ENCODE measurements around the gene ORMDL3. TPM values are rescaled to one million over a fixed set of nuclear protein-coding genes. Genes with fewer than 3 reads are reported as not detected.
A peak's percentile ranks its signal among the peaks of the same experiment; 100 is the strongest.
"Not testable (repeated sequence)": the region's sequence is repeated elsewhere in the genome, so short reads cannot be mapped to it uniquely, and the experiment has no call there.

ORMDL3 gene
- polyA plus RNA-seq, 4 donors = 84.0 to 115 (median 96.1) TPM

- DNase-seq (ENCODE audit: low read depth in 4 of 4, low spot score in 2 of 4) = no peak
These were observed 24.7 kb upstream of the ORMDL3 start for GRCh38 chr17:39951924-39952679.

DNA sequence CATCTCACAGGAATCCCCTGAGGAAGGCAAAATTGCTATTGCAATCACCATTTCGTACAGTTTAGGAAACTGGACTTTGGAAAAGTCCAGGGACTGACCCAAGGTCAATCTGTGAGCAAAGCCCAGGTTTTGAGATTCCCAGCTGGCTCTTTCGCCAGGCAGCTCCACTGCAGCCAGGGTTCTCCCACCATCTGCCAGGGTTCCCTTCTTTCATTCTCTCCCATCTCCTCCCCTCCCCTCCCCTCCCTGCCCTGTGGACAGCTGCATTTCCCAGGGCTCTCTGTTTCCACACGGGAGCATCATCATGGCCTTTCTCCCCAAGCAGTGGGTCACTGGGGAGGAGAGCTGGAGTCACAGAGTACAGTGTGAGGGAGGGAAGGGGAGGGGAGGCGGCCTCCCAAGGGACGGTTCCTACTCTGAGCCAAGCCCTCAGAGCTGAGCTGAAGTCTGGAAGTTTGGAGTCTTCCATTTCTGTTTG, 23.5 kb upstream of the ORMDL3 start:
- no peak for DNase-seq (ENCODE audit: low read depth in 4 of 4, low spot score in 2 of 4)

GRCh38 chr17:39949028-39949427, 21.6 kb upstream of the ORMDL3 start:
- DNase-seq (ENCODE audit: low read depth in 4 of 4, low spot score in 2 of 4) = no peak

DNA sequence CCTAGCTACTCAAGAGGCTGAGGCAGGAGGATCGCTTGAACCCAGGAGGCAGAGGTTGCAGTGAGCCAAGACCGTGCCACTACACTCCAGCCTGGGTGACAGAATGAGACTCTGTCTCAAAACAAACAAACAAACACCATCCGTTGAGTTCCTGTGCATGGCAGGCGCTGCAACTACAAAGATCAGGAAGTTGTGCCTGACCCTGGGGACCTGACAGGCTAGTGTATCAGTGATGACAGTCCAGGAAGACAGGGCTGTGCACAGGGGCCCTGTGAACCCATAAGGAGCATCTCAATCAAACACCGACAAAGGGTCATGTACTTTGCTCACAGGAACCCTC, 21.1 kb upstream of the ORMDL3 start:
- not testable (repeated sequence) for DNase-seq (ENCODE audit: low read depth in 4 of 4, low spot score in 2 of 4)

GRCh38 chr17:39946551-39947330, 19.3 kb upstream of the ORMDL3 start:
- DNase-seq (ENCODE audit: low read depth in 4 of 4, low spot score in 2 of 4) = no peak

DNA sequence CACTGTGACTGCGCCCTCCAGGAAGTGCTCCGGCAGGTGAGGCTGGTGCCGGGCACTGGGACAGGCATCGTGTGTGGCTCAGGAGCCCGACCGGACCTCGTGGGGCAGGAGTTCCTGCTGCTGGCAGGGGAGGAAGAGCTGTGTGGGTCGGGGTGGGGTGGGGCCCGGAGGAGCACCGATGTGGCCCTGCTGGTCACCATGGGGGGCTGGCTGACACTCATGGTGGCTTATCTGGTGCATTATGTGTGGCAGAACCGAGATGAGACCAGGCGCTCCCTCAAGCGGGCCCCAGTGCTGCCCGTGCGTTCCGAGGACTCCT, 17.0 kb upstream of the ORMDL3 start:
- DNase-seq (ENCODE audit: low read depth in 4 of 4, low spot score in 2 of 4) = no peak

GRCh38 chr17:39943702-39944392, 16.4 kb upstream of the ORMDL3 start:
- no peak for DNase-seq (ENCODE audit: low read depth in 4 of 4, low spot score in 2 of 4)

DNA sequence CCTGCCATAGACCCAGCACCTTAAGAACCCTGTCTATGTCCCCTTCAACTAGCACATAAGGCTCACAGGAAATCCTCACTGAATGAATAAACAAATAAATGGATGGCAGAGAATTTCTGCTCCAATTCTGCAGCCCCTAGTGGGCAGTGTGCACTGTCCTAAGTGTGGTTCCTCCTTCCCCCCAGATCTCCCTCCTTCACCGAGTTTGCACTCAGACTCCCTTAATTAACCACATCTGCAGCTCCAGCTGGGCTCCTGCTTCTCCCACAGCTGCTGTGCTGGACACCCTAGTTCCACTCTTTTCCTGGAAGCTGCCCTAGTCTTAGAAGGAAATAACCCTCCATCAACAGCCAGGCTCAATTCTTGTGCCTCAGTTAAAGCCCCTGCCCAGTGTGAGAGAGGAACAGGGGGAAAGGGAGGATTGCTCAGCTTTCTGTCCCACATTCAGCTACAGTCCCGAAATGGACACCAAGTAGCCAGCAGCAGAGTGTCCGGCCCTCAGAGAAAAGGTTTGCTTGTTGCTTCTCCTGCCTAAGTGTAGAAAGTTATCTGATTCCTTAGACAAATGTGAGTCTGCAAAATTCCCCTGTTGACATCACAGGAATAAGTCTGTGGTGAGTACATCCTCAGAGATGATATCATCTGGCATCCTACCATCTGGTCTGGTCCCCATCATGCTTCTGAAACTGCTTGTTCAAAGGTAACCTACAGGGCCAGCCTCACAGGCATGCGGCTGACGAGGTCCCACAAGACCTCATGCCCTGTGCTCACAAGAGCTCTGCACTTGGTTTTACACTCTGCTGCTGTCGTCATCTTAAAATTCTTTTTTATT, 12.4 kb upstream of the ORMDL3 start:
- DNase-seq (ENCODE audit: low read depth in 4 of 4, low spot score in 2 of 4) = peak in 1 of 4 donors; percentile 66

DNA sequence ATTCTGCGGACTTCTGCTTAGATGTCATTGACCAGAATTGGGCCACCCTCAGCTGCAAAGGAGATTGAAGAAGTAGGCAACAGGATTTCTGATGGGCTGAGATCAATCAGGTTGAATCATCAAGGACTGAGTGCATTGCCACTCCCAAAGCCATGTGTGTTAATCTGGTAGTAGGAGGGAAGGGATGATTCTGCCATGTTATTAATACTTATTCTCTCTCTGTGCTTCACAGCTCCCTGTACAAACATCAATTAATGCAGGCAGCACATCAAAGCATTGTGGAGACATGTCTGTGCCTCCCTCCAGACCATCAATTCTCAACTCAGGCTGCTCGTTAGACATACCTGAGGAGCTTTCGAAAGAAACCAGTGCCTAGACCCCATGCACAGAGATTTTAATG, 11.7 kb upstream of the ORMDL3 start:
- no peak for DNase-seq (ENCODE audit: low read depth in 4 of 4, low spot score in 2 of 4)

DNA sequence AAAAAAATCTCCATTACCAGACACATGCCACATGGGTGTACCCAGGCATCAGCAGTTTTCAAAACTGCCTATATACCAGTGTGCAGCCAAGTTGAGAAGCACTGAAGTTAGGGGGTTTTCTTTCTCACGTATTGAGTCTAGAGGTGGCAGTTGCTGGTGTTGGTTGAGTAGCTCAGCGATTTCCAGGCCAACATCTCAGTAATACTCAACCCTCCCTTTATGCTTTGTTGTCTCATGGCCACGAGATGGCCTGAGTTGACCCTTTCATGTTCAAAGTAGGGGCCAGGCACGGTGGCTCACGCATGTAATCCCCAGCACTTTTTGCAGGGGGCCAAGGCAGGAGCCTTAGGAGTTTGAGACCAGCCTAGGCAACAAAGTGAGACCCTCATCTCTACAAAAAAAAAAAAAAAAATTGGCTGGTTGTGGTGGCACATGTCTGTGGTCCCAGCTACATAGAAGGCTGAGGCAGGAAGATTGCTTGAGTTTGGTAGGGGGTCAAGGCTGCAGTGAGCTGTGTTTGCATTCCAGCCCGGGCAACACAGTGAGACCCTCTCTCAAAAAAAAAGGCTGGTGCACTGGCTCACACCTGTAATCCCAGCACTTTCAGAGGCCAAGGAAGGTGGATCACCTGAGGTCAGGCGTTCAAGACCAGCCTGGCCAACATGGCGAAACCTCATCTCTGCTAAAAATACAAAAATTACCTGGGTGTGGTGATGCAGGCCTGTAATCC, 10.9 kb upstream of the ORMDL3 start:
- DNase-seq (ENCODE audit: low read depth in 4 of 4, low spot score in 2 of 4) = no peak

DNA sequence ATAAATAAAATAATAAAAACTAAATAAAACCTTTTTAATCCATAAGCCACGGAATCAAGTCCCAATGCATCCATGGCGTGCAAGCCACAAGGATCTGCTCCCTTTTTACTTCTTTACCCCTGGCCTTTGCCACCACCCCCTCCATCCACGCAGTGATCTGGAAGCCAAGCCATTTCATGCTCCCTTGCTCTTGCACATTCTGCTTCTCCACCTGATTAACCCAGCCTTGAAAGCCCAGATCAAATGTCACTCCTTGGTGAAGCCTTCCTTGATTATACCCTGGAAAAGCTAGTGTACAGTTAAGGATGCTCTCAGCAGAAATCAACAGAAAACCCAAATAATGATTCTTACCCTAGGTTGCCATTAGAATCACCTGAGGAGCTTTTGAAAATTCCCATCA, 10.0 kb upstream of the ORMDL3 start:
- no peak for DNase-seq (ENCODE audit: low read depth in 4 of 4, low spot score in 2 of 4)

GRCh38 chr17:39935909-39936308, 8.5 kb upstream of the ORMDL3 start:
- DNase-seq (ENCODE audit: low read depth in 4 of 4, low spot score in 2 of 4) = no peak

GRCh38 chr17:39934324-39934723, 6.9 kb upstream of the ORMDL3 start:
- no peak for DNase-seq (ENCODE audit: low read depth in 4 of 4, low spot score in 2 of 4)

GRCh38 chr17:39933912-39934311, 6.5 kb upstream of the ORMDL3 start:
- no peak for DNase-seq (ENCODE audit: low read depth in 4 of 4, low spot score in 2 of 4)

- no peak for DNase-seq (ENCODE audit: low read depth in 4 of 4, low spot score in 2 of 4)
These were observed 2.4 kb upstream of the ORMDL3 start for GRCh38 chr17:39929646-39930407.

GRCh38 chr17:39928858-39929645, 1.7 kb upstream of the ORMDL3 start:
- no peak for DNase-seq (ENCODE audit: low read depth in 4 of 4, low spot score in 2 of 4)

- peak in 1 of 4 donors; percentile 82 for DNase-seq (ENCODE audit: low read depth in 4 of 4, low spot score in 2 of 4)
These were observed 792 bp upstream of the ORMDL3 start for GRCh38 chr17:39927929-39928857.

Measured in left renal cortex interstitium (tissue), 4 donors.